K562 (cell line): Measurements from ENCODE around the gene PIP5K1B. TPM values are rescaled to one million over a fixed set of nuclear protein-coding genes. Genes with fewer than 3 reads are reported as not detected.

Source experiments
- ATAC-seq: fragments of 200-7000 bp; cut with Tn5 transposase; 3 replicates; pipeline ENCODE4 v1.9.1; 2020; ENCODE audit warnings: moderate library complexity
- BruUV-seq: library from RNA; stranded (reverse); fragments of 400-500 nt; replicated peaks from 2 replicates; lab custom pipeline; 2021; lab: Mats Ljungman, UMichigan
- CTCF ChIA-PET: fragments of 300-600 bp; formaldehyde crosslinking; extraction: SDS; loops from one replicate; lab custom pipeline; 2021; ENCODE audit warnings: low intra/inter-chr PET ratio; lab: Yijun Ruan, JAX
- POLR2A ChIA-PET: fragments of 300-600, 350-650 bp; sonication (Branson Sonifier 250); formaldehyde crosslinking; extraction: SDS; loops from one replicate; lab custom pipeline; 2021; ENCODE audit warnings: antibody characterized with exemption, inconsistent platforms; lab: Yijun Ruan, JAX
- DNase-seq, 4 experiments: peaks; one replicate each; pipeline versions ENCODE4 v3.0.0 to v3.0.0-alpha.2; 2011 to 2018; ENCODE audit warnings: low spot score in 3 of 4, mixed read lengths in 3 of 4; ENCODE audit errors: extremely low read depth in 1 of 4
- FAIRE-seq: peaks from 2 replicates; lab custom pipeline; 2011; peaks lifted over from hg19 to GRCh38; lab: Jason Lieb, UNC
- H2AFZ ChIP-seq: 2 replicates; pipeline ENCODE4 v1.6.0; 2011; ENCODE audit warnings: low read depth, low read length, control low read depth, inconsistent platforms
- H3K27ac ChIP-seq: fragments of 200-600 bp; 3 replicates; pipeline ENCODE4 v1.8.0; 2011; ENCODE audit warnings: low read depth, mild to moderate bottlenecking, control low read depth, inconsistent platforms, low read length, moderate library complexity, mixed read lengths; ENCODE audit errors: extremely low read depth
- H3K27me3 ChIP-seq, 2 experiments: fragments of 300-600 bp in 1 of 2; 2 replicates in 1 of 2; 3 replicates in 1 of 2; pipeline versions ENCODE4 v1.6.0 to v1.8.0; 2011; ENCODE audit warnings: inconsistent platforms in 2 of 2, low read length in 2 of 2, mild to moderate bottlenecking in 1 of 2, mixed read lengths in 1 of 2, moderate library complexity in 1 of 2; ENCODE audit not compliant: control insufficient read depth in 2 of 2, insufficient read depth in 2 of 2
- H3K36me3 ChIP-seq: fragments of 300-600 bp; 3 replicates; pipeline ENCODE4 v1.8.0; 2011; ENCODE audit warnings: mild to moderate bottlenecking, low read length, inconsistent platforms; ENCODE audit not compliant: control insufficient read depth, insufficient read depth
- H3K4me1 ChIP-seq, 2 experiments: fragments of 200-600 bp in 1 of 2; replicated peaks in 1 of 2; 2 replicates in 1 of 2; 3 replicates in 1 of 2; pipeline versions ENCODE4 v1.5.1 to v1.8.0; 2011; ENCODE audit warnings: inconsistent platforms in 2 of 2, low read length in 2 of 2, mild to moderate bottlenecking in 1 of 2, mixed read lengths in 1 of 2, moderate library complexity in 1 of 2; ENCODE audit not compliant: control insufficient read depth in 2 of 2, insufficient read depth in 2 of 2
- H3K4me2 ChIP-seq: 2 replicates; pipeline ENCODE4 v1.6.1; 2011; ENCODE audit warnings: low read length, control low read depth, inconsistent platforms, mixed read lengths; ENCODE audit not compliant: insufficient read depth
- H3K4me3 ChIP-seq: fragments of 200-600 bp; sonication (generic), shearing (Covaris generic); 2 replicates; pipeline ENCODE4 v1.5.1; 2016; ENCODE audit warnings: control low read depth, inconsistent platforms
- H3K79me2 ChIP-seq: fragments of 200-600 bp; 3 replicates; pipeline ENCODE4 v1.8.0; 2011; ENCODE audit warnings: low read length, inconsistent platforms; ENCODE audit not compliant: control insufficient read depth, insufficient read depth
- H3K9ac ChIP-seq, 2 experiments: 2 replicates each; pipeline versions ENCODE4 v1.6.0 to v1.6.1; 2011; ENCODE audit warnings: low read depth in 2 of 2, low read length in 2 of 2, control low read depth in 1 of 2, inconsistent platforms in 1 of 2, mild to moderate bottlenecking in 1 of 2, mixed read lengths in 1 of 2; ENCODE audit not compliant: insufficient read depth in 1 of 2
- H3K9me1 ChIP-seq: one replicate; pipeline ENCODE4 v1.6.0; 2011; ENCODE audit warnings: inconsistent platforms, mild to moderate bottlenecking, low read length, moderate library complexity; ENCODE audit not compliant: control insufficient read depth, insufficient read depth
- H3K9me3 ChIP-seq: replicated peaks from 2 replicates; pipeline ENCODE4 v1.5.1; 2011; ENCODE audit warnings: low read depth, low read length, inconsistent platforms; ENCODE audit not compliant: control insufficient read depth, insufficient read depth
- H4K20me1 ChIP-seq: replicated peaks from 2 replicates; pipeline ENCODE4 v1.6.1; 2011; ENCODE audit warnings: low read length, inconsistent platforms, mixed read lengths; ENCODE audit not compliant: control insufficient read depth, insufficient read depth
- CUX1 ChIP-seq: fragments of 200-800 bp; sonication (Bioruptor generic); IDR thresholded peaks from 2 replicates; pipeline ENCODE4 v1.6.1; 2016; ENCODE audit warnings: missing genetic modification characterization, missing compliant biosample characterization
- NR2C2 ChIP-seq, 2 experiments: fragments of 200-800 bp in 1 of 2; sonication (Bioruptor generic) in 1 of 2; sonication (generic) in 1 of 2; formaldehyde crosslinking in 1 of 2; IDR thresholded peaks; 2 replicates each; pipeline versions ENCODE4 v1.6.1 to v1.8.0; 2016 to 2022; ENCODE audit warnings: mild to moderate bottlenecking in 1 of 2, missing compliant biosample characterization in 1 of 2, missing genetic modification characterization in 1 of 2, missing genetic modification reagents in 1 of 2
- RBBP5 ChIP-seq: fragments of 200-600 bp; sonication (generic); IDR thresholded peaks from 2 replicates; pipeline ENCODE4 v1.6.1; 2012; ENCODE audit warnings: borderline replicate concordance, mild to moderate bottlenecking, low read length, control low read depth, inconsistent platforms; ENCODE audit not compliant: insufficient read depth, poor library complexity, severe bottlenecking
- SNIP1 ChIP-seq: fragments of 450-650 bp; IDR thresholded peaks from 2 replicates; pipeline ENCODE4 v1.7.1; 2017; ENCODE audit warnings: low read depth, mild to moderate bottlenecking
- ZNF3 ChIP-seq: fragments of 250-450 bp; sonication (Bioruptor Pico); IDR thresholded peaks from 2 replicates; pipeline ENCODE4 v1.5.0; 2021; ENCODE audit warnings: mild to moderate bottlenecking, moderate library complexity
- ZNF518B ChIP-seq: fragments of 250-450 bp; sonication (Bioruptor Pico); IDR thresholded peaks from 2 replicates; pipeline ENCODE4 v1.5.0; 2021; ENCODE audit warnings: mild to moderate bottlenecking, moderate library complexity
- WGBS: fragments of 100-300 bp; shearing (Covaris generic); methylation state at CpG from one replicate; pipeline ENCODE4 v1.1.6; 2016; ENCODE audit warnings: low coverage, mixed read lengths; ENCODE audit not compliant: insufficient coverage; ENCODE audit errors: missing lambda C conversion rate; 5-methylcytosine and 5-hydroxymethylcytosine counted together
- in situ Hi-C: fragments of 300-500 bp; cut with MboI; formaldehyde crosslinking; loops from 4 replicates; pipeline ENCODE4 v1.15.0; 2018; ENCODE audit warnings: inconsistent platforms, mixed read lengths
- intact Hi-C: fragments of 100-400 bp; cut with micrococcal nuclease; formaldehyde crosslinking; loops from 2 replicates; pipeline ENCODE4 v1.14.2; 2022
- polyA plus RNA-seq, 8 experiments: library from polyadenylated mRNA; depleted of rRNA in 4 of 8; stranded (reverse) in 5 of 8; unstranded in 3 of 8; fragments of >200 nt; fragmentation: Nextera tagmentation in 2 of 8; fragmentation: Illumina TruSeq in 1 of 8; extraction: Ambion mirVana in 2 of 8; extraction: Trizol in 1 of 8; gene quantifications; 2 replicates each; pipeline versions ENCODE4 v1.2.1 to v1.2.3, GENCODE V29; 2011 to 2014; ENCODE audit warnings: inconsistent platforms in 1 of 8, missing spikeins in 1 of 8
- total RNA-seq, 7 experiments: library from RNA; depleted of rRNA in 6 of 7; stranded (reverse); fragments of >200 nt in 6 of 7; fragmentation: Illumina TruSeq in 2 of 7; extraction: Trizol in 2 of 7; gene quantifications; 2 replicates each; pipeline versions ENCODE4 v1.2.1 to v1.2.3, GENCODE V29; 2011 to 2021; ENCODE audit warnings: low replicate concordance in 1 of 7

PIP5K1B gene
- total and polyA plus RNA-seq, 9 of the 15 experiments (the other 6 are each of a cell fraction or from before 2014, with no cell fraction given), result 3.1 to 12.9 (median 7.4) TPM

GRCh38 chr9:68895741-68896478, 190.9 kb downstream of the PIP5K1B start:
- no peaks in the 10 kb centered on the region for H3K4me1 ChIP-seq
- no peak overlapping the region for H3K4me2 ChIP-seq
- ChIA-PET POLR2A (interaction anchor here (1.2 kb wide), 1 partner anchor 10 kb away, joined by 3 read pairs; no protein-coding TSS in a partner anchor), CTCF (no interaction called here)
- H3K27ac ChIP-seq, result no peak overlapping the region
- no peak overlapping the region for H3K9ac ChIP-seq
- no TSS peak for BruUV-seq
- 53% methylated on average over 6 of the region's 6 CpGs for WGBS
- H3K27me3 ChIP-seq, result no peaks in the 10 kb centered on the region
- H3K36me3 ChIP-seq, result 0 out of 3 replicates have a peak, but pooled peaks cover 2% of the 10 kb centered on the region
- no peak overlapping the region for H3K4me3 ChIP-seq
- FAIRE-seq (no peak), DNase-seq (no peak), ATAC-seq (no peak)
- H2AFZ ChIP-seq, result no peak overlapping the region
- no peak for TF ChIP-seq ZNF518B
- no peak for TF ChIP-seq SNIP1
- TF ChIP-seq NR2C2 (CRISPR knock-in tag; IDR thresholded peaks at IDR 0.05), result no peak
- TF ChIP-seq NR2C2 (tag; IDR thresholded peaks at IDR 0.05), result no peak
- TF ChIP-seq ZNF3 (CRISPR knock-in tag), result no peak
- TF ChIP-seq CUX1 (CRISPR knock-in tag), result no peak
- no peak for TF ChIP-seq RBBP5
- no peaks in the 10 kb centered on the region for H3K9me1 ChIP-seq
- H3K79me2 ChIP-seq, result no peaks in the 10 kb centered on the region
- H3K9me3 ChIP-seq, result no peaks in the 10 kb centered on the region
- intact Hi-C loops, result no loop called here
- in situ Hi-C loops, result no loop called here
- H4K20me1 ChIP-seq, result no peaks in the 10 kb centered on the region
